Cardiac fibroblast (primary cell): ENCODE measurements around the gene CFTR.

ENCODE experiments used
- DNase-seq, 2 donors: peaks; one replicate each; pipeline versions ENCODE4 v3.0.0 to v3.0.0-alpha.2; 2010; ENCODE audit warnings: low read depth in 2 of 2
- H3K4me3 ChIP-seq, 2 donors: replicated peaks in 1 of 2; 1 replicate in 1 of 2; 2 replicates in 1 of 2; pipeline ENCODE4 v1.5.1; 2011; ENCODE audit warnings: low read depth in 2 of 2, low read length in 2 of 2, mild to moderate bottlenecking in 2 of 2, moderate library complexity in 1 of 2
- CTCF ChIP-seq: IDR thresholded peaks from one replicate; pipeline ENCODE4 v1.5.1; 2011; ENCODE audit warnings: low read depth, mild to moderate bottlenecking, low read length, inconsistent platforms

CFTR gene

DNA sequence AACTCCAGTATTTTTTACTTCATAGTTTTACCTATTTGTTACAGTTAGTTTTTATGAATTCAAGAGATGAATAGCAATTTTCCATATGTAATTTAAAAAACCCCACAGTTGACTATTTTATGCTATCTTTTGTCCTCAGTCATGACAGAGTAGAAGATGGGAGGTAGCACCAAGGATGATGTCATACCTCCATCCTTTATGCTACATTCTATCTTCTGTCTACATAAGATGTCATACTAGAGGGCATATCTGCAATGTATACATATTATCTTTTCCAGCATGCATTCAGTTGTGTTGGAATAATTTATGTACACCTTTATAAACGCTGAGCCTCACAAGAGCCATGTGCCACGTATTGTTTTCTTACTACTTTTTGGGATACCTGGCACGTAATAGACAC lies 184.2 kb downstream of the CFTR start:
- no peak for DNase-seq
- no peak overlapping the region for H3K4me3 ChIP-seq
- TF ChIP-seq CTCF, result no peak

- TF ChIP-seq CTCF, result no peak
- no peak overlapping the region for H3K4me3 ChIP-seq
- DNase-seq, result peak in 1 of 2 donors; percentile 17
Measured at GRCh38 chr7:117665368-117665767, 185.5 kb downstream of the CFTR start.

GRCh38 chr7:117666031-117666430 lies 186.2 kb downstream of the CFTR start:
- TF ChIP-seq CTCF, result no peak
- DNase-seq, result peak; percentile 46 to 75
- no peak overlapping the region for H3K4me3 ChIP-seq

DNA sequence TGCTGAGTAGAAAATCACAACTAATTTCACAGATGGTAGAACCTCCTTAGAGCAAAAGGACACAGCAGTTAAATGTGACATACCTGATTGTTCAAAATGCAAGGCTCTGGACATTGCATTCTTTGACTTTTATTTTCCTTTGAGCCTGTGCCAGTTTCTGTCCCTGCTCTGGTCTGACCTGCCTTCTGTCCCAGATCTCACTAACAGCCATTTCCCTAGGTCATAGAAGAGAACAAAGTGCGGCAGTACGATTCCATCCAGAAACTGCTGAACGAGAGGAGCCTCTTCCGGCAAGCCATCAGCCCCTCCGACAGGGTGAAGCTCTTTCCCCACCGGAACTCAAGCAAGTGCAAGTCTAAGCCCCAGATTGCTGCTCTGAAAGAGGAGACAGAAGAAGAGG lies 186.9 kb downstream of the CFTR start:
- no peak for TF ChIP-seq CTCF
- DNase-seq, result no peak
- H3K4me3 ChIP-seq, result no peak overlapping the region

GRCh38 chr7:117667456-117667855 lies 187.6 kb downstream of the CFTR start:
- no peak for TF ChIP-seq CTCF
- no peak overlapping the region for H3K4me3 ChIP-seq
- peak in 1 of 2 donors; percentile 14 for DNase-seq

- TF ChIP-seq CTCF, result no peak
- no peak for DNase-seq
- no peak overlapping the region for H3K4me3 ChIP-seq
Measured at GRCh38 chr7:117669818-117670217, 190.0 kb downstream of the CFTR start.

GRCh38 chr7:117672453-117672852 lies 192.6 kb downstream of the CFTR start:
- DNase-seq, result no peak
- no peak overlapping the region for H3K4me3 ChIP-seq
- no peak for TF ChIP-seq CTCF
